GM21737 (cell line): Measurements from ENCODE around the gene ADAMTS17.
A peak's percentile ranks its signal among the peaks of the same experiment; 100 is the strongest.
"Not testable (repeated sequence)": the region's sequence is repeated elsewhere in the genome, so short reads cannot be mapped to it uniquely, and the experiment has no call there.

Experiments used
- ATAC-seq: cut with Tn5 transposase; IDR thresholded peaks from one replicate; pipeline ENCODE4 v1.9.1; 2021; ENCODE audit warnings: mild to moderate bottlenecking, moderate library complexity; ENCODE audit not compliant: unreplicated experiment

ADAMTS17 gene

DNA sequence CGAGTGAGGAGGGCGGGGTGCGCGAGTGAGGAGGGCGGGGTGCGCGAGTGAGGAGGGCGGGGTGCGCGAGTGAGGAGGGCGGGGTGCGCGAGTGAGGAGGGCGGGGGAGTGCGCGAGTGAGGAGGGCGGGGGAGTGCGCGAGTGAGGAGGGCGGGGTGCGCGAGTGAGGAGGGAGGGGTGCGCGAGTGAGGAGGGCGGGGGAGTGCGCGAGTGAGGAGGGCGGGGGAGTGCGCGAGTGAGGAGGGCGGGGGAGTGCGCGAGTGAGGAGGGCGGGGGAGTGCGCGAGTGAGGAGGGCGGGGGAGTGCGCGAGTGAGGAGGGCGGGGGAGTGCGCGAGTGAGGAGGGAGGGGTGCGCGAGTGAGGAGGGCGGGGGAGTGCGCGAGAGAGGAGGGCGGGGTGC is 415.2 kb downstream of the ADAMTS17 start:
- ATAC-seq = not testable (repeated sequence)

DNA sequence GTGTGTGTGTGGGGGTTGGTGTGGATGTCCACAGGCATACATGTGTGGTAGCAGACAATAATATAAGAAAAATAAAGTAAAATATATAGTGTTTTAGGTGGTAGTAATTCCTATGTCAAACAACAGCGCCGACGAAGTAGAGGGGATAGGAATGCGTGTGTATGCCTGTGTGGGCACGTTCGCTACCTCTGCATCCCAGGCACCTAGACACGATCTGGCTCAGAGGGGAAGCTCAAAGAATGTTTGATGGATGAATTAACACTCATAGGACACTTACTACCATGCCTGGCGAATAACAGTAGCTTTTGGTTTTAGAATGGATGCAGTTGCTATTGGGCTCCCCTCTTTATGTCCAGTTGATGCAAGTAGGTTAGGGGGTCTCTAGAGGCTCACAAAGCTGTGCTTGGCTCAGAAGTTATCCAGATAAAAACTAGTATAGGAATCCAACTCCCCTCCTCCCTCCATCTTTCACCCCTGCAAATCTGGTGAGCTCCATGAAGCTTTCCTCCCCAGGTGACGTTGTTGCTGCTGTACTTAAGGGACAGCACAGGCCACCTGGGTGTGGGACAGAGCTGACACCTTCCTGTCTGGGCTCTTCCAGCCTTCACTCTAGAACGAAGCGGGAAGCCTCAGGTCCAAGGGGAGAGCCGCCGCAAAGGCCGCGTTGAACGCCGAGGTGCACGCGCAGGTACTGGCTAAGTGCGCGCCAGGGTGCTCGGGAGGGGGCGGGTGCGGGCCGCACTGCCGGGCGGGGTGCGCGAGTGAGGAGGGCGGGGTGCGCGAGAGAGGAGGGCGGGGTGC is 415.9 kb downstream of the ADAMTS17 start:
- ATAC-seq = peak; percentile 53

DNA sequence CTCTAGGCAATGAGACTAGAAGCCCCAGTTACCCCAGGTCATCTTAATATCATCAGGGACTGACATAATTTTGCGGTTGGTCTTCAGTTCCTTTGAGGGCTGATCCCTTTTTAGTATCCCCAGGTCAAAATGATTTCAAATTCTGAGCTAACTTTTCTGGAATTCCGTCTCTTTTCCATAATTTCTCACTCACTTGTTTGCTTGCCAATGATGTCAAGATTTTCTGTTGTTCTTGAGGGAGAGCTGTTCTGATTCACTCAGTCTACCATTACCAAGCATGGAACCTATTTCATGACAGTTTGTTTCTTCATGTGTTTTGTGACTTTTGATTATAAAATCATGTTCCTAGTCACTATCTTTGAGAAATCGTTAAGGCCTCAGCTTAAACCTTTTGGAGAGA is 418.1 kb downstream of the ADAMTS17 start:
- no peak for ATAC-seq
